Mucosa of stomach (tissue), 1 donor: ENCODE results near the gene CLECL1.
"Not testable (repeated sequence)": the region's sequence is repeated elsewhere in the genome, so short reads cannot be mapped to it uniquely, and the experiment has no call there.

Experiments
- H3K27me3 ChIP-seq: one replicate; pipeline ENCODE4 v1.7.0; 2013; ENCODE audit warnings: mild to moderate bottlenecking, low read length; ENCODE audit not compliant: control insufficient read depth, insufficient read depth
- H3K36me3 ChIP-seq: one replicate; pipeline ENCODE4 v1.7.0; 2013; ENCODE audit warnings: low read length; ENCODE audit not compliant: control insufficient read depth, insufficient read depth
- H3K4me1 ChIP-seq: one replicate; pipeline ENCODE4 v1.7.0; 2013; ENCODE audit warnings: mild to moderate bottlenecking, low read length; ENCODE audit not compliant: control insufficient read depth, insufficient read depth
- H3K4me3 ChIP-seq: one replicate; pipeline ENCODE4 v1.7.0; 2013; ENCODE audit warnings: low read length
- H3K9ac ChIP-seq: one replicate; pipeline ENCODE4 v1.7.0; 2013; ENCODE audit warnings: mild to moderate bottlenecking, low read length, moderate library complexity
- H3K9me3 ChIP-seq: one replicate; pipeline ENCODE4 v1.7.0; 2013; ENCODE audit warnings: mild to moderate bottlenecking, low read length, moderate library complexity; ENCODE audit not compliant: control insufficient read depth
- donor health status: Pancreatic carcinoma.

The CLECL1 gene

GRCh38 chr12:9711664-9712063, 21.2 kb downstream of the CLECL1 start:
- H3K4me3 ChIP-seq = no peak overlapping the region
- no peak overlapping the region for H3K9ac ChIP-seq
- H3K27me3 ChIP-seq = no peaks in the 10 kb centered on the region
- H3K9me3 ChIP-seq = no peaks in the 10 kb centered on the region
- H3K36me3 ChIP-seq = no peaks in the 10 kb centered on the region
- H3K4me1 ChIP-seq = peaks cover 7% of the 10 kb centered on the region

- H3K4me1 ChIP-seq = peaks cover 7% of the 10 kb centered on the region
- no peak overlapping the region for H3K4me3 ChIP-seq
- no peaks in the 10 kb centered on the region for H3K36me3 ChIP-seq
- no peaks in the 10 kb centered on the region for H3K27me3 ChIP-seq
- H3K9ac ChIP-seq = no peak overlapping the region
- H3K9me3 ChIP-seq = no peaks in the 10 kb centered on the region
Observed at GRCh38 chr12:9710584-9711375, 22.1 kb downstream of the CLECL1 start.

DNA sequence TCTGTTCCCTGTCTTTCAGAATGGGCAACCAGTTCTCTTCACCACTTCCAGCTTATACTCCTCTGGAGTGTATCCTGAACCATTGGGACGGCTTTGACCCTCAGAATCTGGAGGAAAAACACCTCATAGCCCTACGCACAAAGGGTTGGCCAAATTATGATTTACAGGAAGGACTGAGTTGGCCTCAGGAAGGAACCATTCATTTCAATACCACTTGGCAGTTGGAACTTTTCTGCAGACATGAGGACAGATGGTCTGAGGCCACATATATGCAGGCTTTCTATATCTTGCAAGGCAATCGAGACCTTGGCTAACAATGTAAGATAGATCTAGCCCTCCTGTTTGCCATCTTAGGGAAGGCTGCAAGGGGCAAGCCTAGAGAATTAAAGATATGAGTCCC, 24.0 kb downstream of the CLECL1 start:
- no peaks in the 10 kb centered on the region for H3K9me3 ChIP-seq
- no peaks in the 10 kb centered on the region for H3K27me3 ChIP-seq
- peaks cover 7% of the 10 kb centered on the region for H3K4me1 ChIP-seq
- H3K4me3 ChIP-seq = no peak overlapping the region
- H3K9ac ChIP-seq = no peak overlapping the region
- no peaks in the 10 kb centered on the region for H3K36me3 ChIP-seq

DNA sequence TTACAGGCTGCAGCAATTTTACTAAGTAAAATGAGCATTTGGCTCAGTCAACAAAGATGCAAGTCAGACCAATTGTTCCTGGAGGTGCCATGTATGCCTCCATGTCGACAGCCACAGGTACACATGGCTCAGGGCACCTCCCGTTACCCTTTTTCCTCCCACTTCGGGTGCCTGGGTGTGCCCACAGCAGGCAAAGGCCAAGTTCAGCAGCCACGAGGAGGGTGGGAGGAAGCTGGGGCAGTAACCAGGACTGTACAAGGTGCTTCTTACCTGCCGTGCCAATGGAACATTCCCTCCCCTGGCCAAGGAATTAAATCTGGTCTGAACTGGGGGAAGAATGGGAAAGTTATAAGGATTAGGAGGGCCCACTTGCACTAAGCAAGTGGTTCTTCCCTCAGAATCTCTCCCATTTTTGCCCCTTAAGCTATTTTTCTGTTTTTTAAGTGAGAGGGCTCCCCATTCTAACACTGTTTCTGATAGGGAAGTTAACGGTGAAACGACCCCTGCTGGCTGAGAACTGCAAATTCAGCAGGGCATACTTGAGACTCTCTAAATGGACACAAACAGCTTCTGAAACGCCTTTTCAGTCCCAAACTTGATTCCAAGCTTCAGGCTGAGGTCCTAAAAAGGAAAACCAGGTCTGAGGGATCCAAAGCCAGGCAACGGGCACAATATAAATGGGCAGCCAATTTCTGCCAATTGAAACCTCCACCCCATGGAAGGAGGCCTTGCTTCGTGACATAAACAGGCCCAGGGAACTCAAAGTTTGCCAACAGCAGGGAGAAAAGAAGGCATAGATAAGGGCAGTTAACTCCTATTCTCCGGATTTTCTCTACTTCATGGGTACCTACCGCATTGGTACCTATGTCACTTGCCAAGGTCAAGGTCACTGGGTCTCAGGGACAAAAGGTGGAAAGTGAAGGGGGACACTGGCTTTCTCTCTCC, 24.8 kb downstream of the CLECL1 start:
- H3K9ac ChIP-seq = no peak overlapping the region
- H3K27me3 ChIP-seq = no peaks in the 10 kb centered on the region
- no peaks in the 10 kb centered on the region for H3K9me3 ChIP-seq
- H3K4me1 ChIP-seq = peaks cover 7% of the 10 kb centered on the region
- no peaks in the 10 kb centered on the region for H3K36me3 ChIP-seq
- no peak overlapping the region for H3K4me3 ChIP-seq

GRCh38 chr12:9707356-9707755, 25.5 kb downstream of the CLECL1 start:
- no peaks in the 10 kb centered on the region for H3K36me3 ChIP-seq
- no peaks in the 10 kb centered on the region for H3K27me3 ChIP-seq
- no peak overlapping the region for H3K4me3 ChIP-seq
- H3K9me3 ChIP-seq = no peaks in the 10 kb centered on the region
- H3K9ac ChIP-seq = no peak overlapping the region
- peaks cover 7% of the 10 kb centered on the region for H3K4me1 ChIP-seq

- H3K9ac ChIP-seq = no peak overlapping the region
- H3K36me3 ChIP-seq = no peaks in the 10 kb centered on the region
- no peak overlapping the region for H3K4me3 ChIP-seq
- no peaks in the 10 kb centered on the region for H3K27me3 ChIP-seq
- H3K9me3 ChIP-seq = no peaks in the 10 kb centered on the region
- peaks cover 7% of the 10 kb centered on the region for H3K4me1 ChIP-seq
Observed at GRCh38 chr12:9706086-9706685, 26.7 kb downstream of the CLECL1 start.

GRCh38 chr12:9704561-9704960, 28.3 kb downstream of the CLECL1 start:
- not testable (repeated sequence) for H3K27me3 ChIP-seq, H3K36me3 ChIP-seq, H3K4me3 ChIP-seq, H3K9ac ChIP-seq, H3K9me3 ChIP-seq
- H3K4me1 ChIP-seq = peaks cover 11% of the 10 kb centered on the region

DNA sequence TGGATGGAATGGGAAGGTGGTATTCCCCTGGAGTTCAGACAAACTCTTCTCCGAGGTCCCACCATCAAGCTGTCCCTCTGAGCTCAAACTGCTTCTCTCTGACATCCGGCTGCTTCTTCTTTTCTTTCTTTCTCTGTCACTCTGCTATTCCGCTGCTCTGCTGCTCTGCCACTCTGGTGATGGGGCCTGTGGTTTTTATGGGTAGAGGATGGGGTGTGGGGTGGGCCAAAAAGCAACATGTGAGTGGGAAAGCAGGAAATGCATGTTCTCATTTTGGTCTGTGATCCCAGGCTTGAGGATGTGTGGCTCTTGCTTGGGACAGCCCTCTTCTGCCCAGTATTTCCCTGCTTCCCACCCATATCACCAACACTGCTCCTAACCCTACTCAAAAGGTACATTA, 30.6 kb downstream of the CLECL1 start:
- no peaks in the 10 kb centered on the region for H3K27me3 ChIP-seq
- H3K4me3 ChIP-seq = no peak overlapping the region
- H3K4me1 ChIP-seq = peaks cover 6% of the 10 kb centered on the region
- H3K9me3 ChIP-seq = no peaks in the 10 kb centered on the region
- H3K36me3 ChIP-seq = no peaks in the 10 kb centered on the region
- H3K9ac ChIP-seq = no peak overlapping the region

DNA sequence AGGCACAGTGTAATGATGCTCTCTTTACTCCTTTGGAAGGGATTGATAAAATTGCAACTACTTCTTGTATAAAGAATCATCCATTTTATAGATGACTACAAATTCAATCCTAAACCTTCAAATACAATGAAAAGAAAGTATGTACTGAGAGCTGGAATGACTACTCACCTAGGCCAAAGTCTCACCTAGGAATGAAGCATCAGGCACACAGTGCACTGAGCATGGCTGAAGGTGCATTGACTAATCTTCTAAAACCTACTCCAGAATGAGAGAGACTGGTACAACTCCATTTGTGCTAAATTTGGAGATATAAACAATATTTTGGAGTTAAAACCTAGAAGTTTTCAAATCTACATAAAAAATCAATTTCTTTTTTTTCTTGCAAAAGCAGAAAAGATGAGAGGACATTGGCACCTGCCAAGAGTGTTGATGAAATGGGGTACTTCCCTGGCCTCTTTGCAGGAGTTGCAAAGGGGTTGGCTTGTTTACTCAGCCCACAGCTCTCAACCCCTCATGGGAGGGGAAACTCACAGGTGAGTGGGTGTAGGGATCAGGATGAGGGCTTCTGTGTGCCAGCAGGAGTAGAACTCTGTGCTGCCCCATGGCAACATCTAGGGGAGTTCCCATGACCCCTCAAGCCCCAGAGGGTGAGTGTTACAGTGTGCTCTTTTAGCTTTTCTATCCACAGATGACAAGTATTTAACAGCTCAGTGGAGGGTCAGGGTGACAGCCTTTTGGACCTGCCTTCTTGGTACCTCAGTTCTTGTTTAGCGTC, 31.3 kb downstream of the CLECL1 start:
- Histone ChIP-seq H3K36me3 (no peaks in the 10 kb centered on the region), H3K9ac (no peak overlapping the region), H3K4me3 (no peak overlapping the region), H3K27me3 (no peaks in the 10 kb centered on the region), H3K4me1 (peaks cover 6% of the 10 kb centered on the region), H3K9me3 (no peaks in the 10 kb centered on the region)

DNA sequence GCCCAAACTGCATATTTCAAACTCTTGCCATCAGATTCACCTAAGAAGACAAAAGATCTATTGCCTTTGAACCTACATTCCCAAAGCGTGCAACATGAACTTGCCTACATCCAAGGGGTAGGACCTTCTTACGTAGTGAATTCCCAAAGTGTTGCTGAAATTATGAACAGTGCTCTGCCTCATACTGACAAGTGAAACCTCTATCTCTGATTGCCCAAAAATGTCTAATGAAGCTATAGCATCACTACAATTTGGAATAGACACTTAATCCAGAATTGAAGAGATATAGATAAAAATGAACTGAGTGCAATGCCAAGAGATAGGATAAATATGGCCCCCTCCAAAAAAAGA, 32.3 kb downstream of the CLECL1 start:
- H3K27me3 ChIP-seq = no peaks in the 10 kb centered on the region
- H3K9ac ChIP-seq = no peak overlapping the region
- H3K9me3 ChIP-seq = no peaks in the 10 kb centered on the region
- H3K36me3 ChIP-seq = no peaks in the 10 kb centered on the region
- H3K4me3 ChIP-seq = no peak overlapping the region
- peaks cover 6% of the 10 kb centered on the region for H3K4me1 ChIP-seq

DNA sequence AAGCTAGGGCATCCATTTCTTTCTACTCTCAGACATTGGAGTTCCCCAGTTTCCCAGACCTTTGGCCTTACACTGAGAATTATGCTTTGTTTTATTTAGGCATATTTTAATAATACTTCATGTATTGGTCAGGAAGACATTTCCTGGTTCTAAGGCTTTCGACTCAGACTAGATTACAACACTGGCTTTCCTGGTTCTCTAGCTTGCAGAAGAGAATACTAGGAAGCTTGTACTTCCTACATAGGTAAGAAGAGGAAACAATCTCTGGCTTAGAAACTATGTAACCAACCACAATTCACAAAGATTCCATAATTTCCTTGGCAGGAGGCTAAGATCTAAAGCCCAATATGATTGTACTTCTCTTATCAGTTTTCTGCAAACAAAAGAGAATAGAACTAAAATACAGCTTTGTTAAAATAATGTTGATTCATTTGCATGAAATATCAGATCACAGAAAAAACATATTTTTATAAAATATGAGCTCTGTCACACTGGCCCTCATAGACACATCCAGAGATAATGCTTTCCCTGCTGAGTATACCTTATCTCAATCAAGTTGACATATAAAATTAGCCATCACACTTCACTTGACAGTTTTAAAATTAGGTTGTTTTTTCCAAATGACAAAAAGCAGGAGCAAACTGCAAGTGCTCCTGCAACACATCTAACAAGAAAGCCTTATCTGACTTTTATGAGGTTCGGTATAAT, 32.8 kb downstream of the CLECL1 start:
- Histone ChIP-seq H3K36me3 (no peaks in the 10 kb centered on the region), H3K27me3 (no peaks in the 10 kb centered on the region), H3K9ac (no peak overlapping the region), H3K4me1 (peaks cover 6% of the 10 kb centered on the region), H3K4me3 (no peak overlapping the region), H3K9me3 (no peaks in the 10 kb centered on the region)
